Choroid plexus epithelial cell (primary cell): ENCODE results near the gene NDUFC2.
"Not testable (repeated sequence)": the region's sequence is repeated elsewhere in the genome, so short reads cannot be mapped to it uniquely, and the experiment has no call there.

Source experiments
- DNase-seq: peaks from one replicate; pipeline ENCODE4 v3.0.0-alpha.2; 2010; ENCODE audit warnings: low read depth
- H3K4me3 ChIP-seq: 2 replicates; pipeline ENCODE4 v1.5.1; 2011; ENCODE audit warnings: low read depth, mild to moderate bottlenecking, control low read depth, low read length, moderate library complexity
- CTCF ChIP-seq: conservative IDR thresholded peaks from 2 replicates; pipeline ENCODE4 v1.5.1; 2011; ENCODE audit warnings: low read depth, mild to moderate bottlenecking, control low read depth, inconsistent platforms, low read length, moderate library complexity

Gene NDUFC2

GRCh38 chr11:78085972-78086371 is 6.3 kb upstream of the NDUFC2 start:
- no peak for TF ChIP-seq CTCF
- H3K4me3 ChIP-seq: no peak overlapping the region
- DNase-seq: no peak

- DNase-seq: not testable (repeated sequence)
These were observed 4.8 kb upstream of the NDUFC2 start for GRCh38 chr11:78084506-78084905.

GRCh38 chr11:78083021-78083420 is 3.4 kb upstream of the NDUFC2 start:
- TF ChIP-seq CTCF: no peak
- no peak overlapping the region for H3K4me3 ChIP-seq
- DNase-seq: no peak

More at GRCh38 chr11:78084506-78084905, 4.8 kb upstream of the NDUFC2 start:
- H3K4me3 ChIP-seq: not testable (repeated sequence)

GRCh38 chr11:78082146-78082545 is 2.5 kb upstream of the NDUFC2 start:
- no peak overlapping the region for H3K4me3 ChIP-seq
- no peak for DNase-seq
- TF ChIP-seq CTCF: no peak

GRCh38 chr11:78081583-78081982 is 1.9 kb upstream of the NDUFC2 start:
- H3K4me3 ChIP-seq: no peak overlapping the region
- TF ChIP-seq CTCF: no peak
- DNase-seq: no peak

GRCh38 chr11:78080818-78081495 is 1.3 kb upstream of the NDUFC2 start:
- no peak overlapping the region for H3K4me3 ChIP-seq
- peak; percentile 47 for DNase-seq
- TF ChIP-seq CTCF: no peak

- DNase-seq: no peak
- H3K4me3 ChIP-seq: peak overlapping the region; percentile 92
- peak; percentile 13 for TF ChIP-seq CTCF
These were observed 589 bp upstream of the NDUFC2 start for GRCh38 chr11:78080084-78080817.
